MM.1S (cell line): Measurements from ENCODE around the gene PALD1.
"Not testable (repeated sequence)": the region's sequence is repeated elsewhere in the genome, so short reads cannot be mapped to it uniquely, and the experiment has no call there.

ENCODE experiments used
- DNase-seq: peaks from one replicate; pipeline ENCODE4 v3.0.0-alpha.2; 2015
- H2AFZ ChIP-seq: fragments of 300-600 bp; sonication (generic); 2 replicates; pipeline ENCODE4 v1.6.0; 2016; ENCODE audit warnings: antibody characterized with exemption, low read length
- H3F3A ChIP-seq: fragments of 300-600 bp; sonication (generic); 2 replicates; pipeline ENCODE4 v1.6.1; 2016; ENCODE audit warnings: mild to moderate bottlenecking, antibody characterized with exemption, low read length, moderate library complexity, mixed read lengths; ENCODE audit not compliant: insufficient read depth
- H3K27ac ChIP-seq: fragments of 300-600 bp; sonication (generic); 2 replicates; pipeline ENCODE4 v1.5.1; 2016; ENCODE audit warnings: mild to moderate bottlenecking, low read length
- H3K27me3 ChIP-seq: fragments of 300-600 bp; sonication (generic); replicated peaks from 2 replicates; pipeline ENCODE4 v1.6.0; 2016; ENCODE audit warnings: low read length; ENCODE audit not compliant: insufficient read depth
- H3K36me3 ChIP-seq: fragments of 300-600 bp; sonication (generic); replicated peaks from 2 replicates; pipeline ENCODE4 v1.6.1; 2016; ENCODE audit warnings: mild to moderate bottlenecking, low read length, mixed read lengths; ENCODE audit not compliant: insufficient read depth
- H3K4me1 ChIP-seq: fragments of 300-600 bp; sonication (generic); 2 replicates; pipeline ENCODE4 v1.6.1; 2016; ENCODE audit warnings: low read length, mixed read lengths
- H3K4me2 ChIP-seq: fragments of 300-600 bp; sonication (generic); 2 replicates; pipeline ENCODE4 v1.6.0; 2016; ENCODE audit warnings: low read depth, low read length
- H3K4me3 ChIP-seq: fragments of 300-600 bp; sonication (generic); 2 replicates; pipeline ENCODE4 v1.5.1; 2016; ENCODE audit warnings: low read length, mixed read lengths
- H3K79me2 ChIP-seq: fragments of 300-600 bp; sonication (generic); 2 replicates; pipeline ENCODE4 v1.6.1; 2016; ENCODE audit warnings: mixed run types, low read length, mixed read lengths
- H3K9ac ChIP-seq: fragments of 300-600 bp; sonication (generic); 2 replicates; pipeline ENCODE4 v1.6.1; 2016; ENCODE audit warnings: low read length, mixed read lengths
- H3K9me2 ChIP-seq: fragments of 300-600 bp; sonication (generic); replicated peaks from 2 replicates; pipeline ENCODE4 v1.6.1; 2016; ENCODE audit warnings: mild to moderate bottlenecking, low read length, mixed read lengths; ENCODE audit not compliant: insufficient read depth
- H3K9me3 ChIP-seq: fragments of 300-600 bp; sonication (generic); replicated peaks from 2 replicates; pipeline ENCODE4 v1.6.1; 2016; ENCODE audit warnings: mild to moderate bottlenecking, low read length, mixed read lengths; ENCODE audit not compliant: insufficient read depth
- H4K20me1 ChIP-seq: fragments of 300-600 bp; sonication (generic); 2 replicates; pipeline ENCODE4 v1.6.1; 2016; ENCODE audit warnings: mild to moderate bottlenecking, low read length, moderate library complexity, mixed read lengths; ENCODE audit not compliant: insufficient read depth
- CTCF ChIP-seq: fragments of 300-600 bp; sonication (generic); IDR thresholded peaks from 2 replicates; pipeline ENCODE4 v1.5.1; 2016; ENCODE audit warnings: antibody characterized with exemption, low read length, mixed read lengths
- EZH2 ChIP-seq: fragments of 300-600 bp; sonication (generic); optimal IDR thresholded peaks from 2 replicates; pipeline ENCODE3; 2017; ENCODE audit warnings: low read depth, mild to moderate bottlenecking, antibody characterized with exemption, low read length, mixed read lengths
- EZH2phosphoT487 ChIP-seq: fragments of 300-600 bp; sonication (generic); IDR thresholded peaks from 2 replicates; pipeline ENCODE4 v1.6.1; 2018; ENCODE audit warnings: antibody characterized with exemption, low read length

Gene PALD1

GRCh38 chr10:70613941-70614340, 135.4 kb downstream of the PALD1 start:
- Histone ChIP-seq H3F3A (no peaks in the 10 kb centered on the region), H3K79me2 (no peaks in the 10 kb centered on the region), H3K27ac (no peak overlapping the region)

GRCh38 chr10:70614364-70614763, 135.8 kb downstream of the PALD1 start:
- H3K27me3 ChIP-seq, H3K9ac ChIP-seq, H3K9me3 ChIP-seq, H3K9me2 ChIP-seq, H4K20me1 ChIP-seq, H3K79me2 ChIP-seq, H3K4me2 ChIP-seq, H3K27ac ChIP-seq, H2AFZ ChIP-seq, H3K36me3 ChIP-seq, H3F3A ChIP-seq, H3K4me3 ChIP-seq, H3K4me1 ChIP-seq, DNase-seq: not testable (repeated sequence)

More at GRCh38 chr10:70613941-70614340, 135.4 kb downstream of the PALD1 start:
- H4K20me1 ChIP-seq, result no peaks in the 10 kb centered on the region
- H3K4me1 ChIP-seq, result peaks cover 8% of the 10 kb centered on the region; the same call in 1 of the 2 replicates
- DNase-seq, result peak; percentile 22
- H3K4me2 ChIP-seq, result no peak overlapping the region
- no peak overlapping the region for H3K4me3 ChIP-seq
- H2AFZ ChIP-seq, result no peak overlapping the region
- no peaks in the 10 kb centered on the region for H3K36me3 ChIP-seq
- no peaks in the 10 kb centered on the region for H3K9me2 ChIP-seq
- no peaks in the 10 kb centered on the region for H3K27me3 ChIP-seq
- H3K9ac ChIP-seq, result no peak overlapping the region
- TF ChIP-seq CTCF (no peak), EZH2phosphoT487 (no peak), EZH2 (no peak)
- H3K9me3 ChIP-seq, result no peaks in the 10 kb centered on the region

GRCh38 chr10:70615211-70615610, 136.6 kb downstream of the PALD1 start:
- H3K9ac ChIP-seq, result no peak overlapping the region
- no peak overlapping the region for H3K4me3 ChIP-seq
- peaks cover 8% of the 10 kb centered on the region; the same call in 1 of the 2 replicates for H3K4me1 ChIP-seq
- H3K9me2 ChIP-seq, result no peaks in the 10 kb centered on the region
- no peaks in the 10 kb centered on the region for H3K79me2 ChIP-seq
- DNase-seq, result no peak
- H4K20me1 ChIP-seq, result no peaks in the 10 kb centered on the region
- no peak overlapping the region for H3K4me2 ChIP-seq
- no peak overlapping the region for H2AFZ ChIP-seq
- no peaks in the 10 kb centered on the region for H3K9me3 ChIP-seq
- no peaks in the 10 kb centered on the region for H3K27me3 ChIP-seq
- H3K36me3 ChIP-seq, result no peaks in the 10 kb centered on the region
- H3K27ac ChIP-seq, result no peak overlapping the region
- no peak for TF ChIP-seq CTCF
- TF ChIP-seq EZH2phosphoT487, result no peak
- no peak for TF ChIP-seq EZH2
- no peaks in the 10 kb centered on the region for H3F3A ChIP-seq

- DNase-seq, result no peak
These were observed 137.4 kb downstream of the PALD1 start for GRCh38 chr10:70615784-70616522.

More at GRCh38 chr10:70615784-70616522, 137.4 kb downstream of the PALD1 start:
- Histone ChIP-seq H3K4me2 (no peak overlapping the region), H2AFZ (no peak overlapping the region), H4K20me1 (no peaks in the 10 kb centered on the region), H3K79me2 (no peaks in the 10 kb centered on the region), H3K9me2 (no peaks in the 10 kb centered on the region), H3K27me3 (no peaks in the 10 kb centered on the region), H3F3A (no peaks in the 10 kb centered on the region), H3K36me3 (no peaks in the 10 kb centered on the region), H3K4me3 (no peak overlapping the region), H3K27ac (no peak overlapping the region), H3K4me1 (peaks cover 8% of the 10 kb centered on the region; the same call in 1 of the 2 replicates), H3K9me3 (no peaks in the 10 kb centered on the region), H3K9ac (no peak overlapping the region)
- no peak for TF ChIP-seq EZH2
- TF ChIP-seq EZH2phosphoT487, result no peak
- TF ChIP-seq CTCF, result no peak
